Retina (tissue), 1 donor: ENCODE measurements around the gene JAZF1.
A peak's percentile ranks its signal among the peaks of the same experiment; 100 is the strongest.

ENCODE experiments used
- DNase-seq: peaks from one replicate; pipeline ENCODE4 v3.0.0-alpha.2; 2016

JAZF1 gene

DNA sequence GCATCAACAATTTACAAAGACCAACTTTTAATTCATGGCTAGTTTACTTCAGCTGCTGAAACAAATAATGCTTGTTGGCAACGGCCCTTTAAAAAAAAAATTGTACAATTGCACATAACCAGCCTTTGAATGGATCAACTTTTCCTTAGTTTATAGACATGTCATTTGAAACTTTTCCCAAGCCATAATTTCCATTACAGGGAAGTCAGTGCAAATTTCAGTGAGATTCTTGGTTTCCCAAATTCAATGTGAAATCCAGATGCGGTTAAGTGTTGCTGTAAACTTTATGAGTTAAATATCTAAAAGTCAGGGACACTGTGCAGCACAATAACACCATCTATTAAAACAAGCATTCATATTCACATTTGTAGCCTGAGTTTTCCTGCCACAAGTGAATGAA, 182.2 kb downstream of the JAZF1 start:
- DNase-seq = no peak

- DNase-seq = no peak
These were observed 183.3 kb downstream of the JAZF1 start for GRCh38 chr7:27997188-27997707.

DNA sequence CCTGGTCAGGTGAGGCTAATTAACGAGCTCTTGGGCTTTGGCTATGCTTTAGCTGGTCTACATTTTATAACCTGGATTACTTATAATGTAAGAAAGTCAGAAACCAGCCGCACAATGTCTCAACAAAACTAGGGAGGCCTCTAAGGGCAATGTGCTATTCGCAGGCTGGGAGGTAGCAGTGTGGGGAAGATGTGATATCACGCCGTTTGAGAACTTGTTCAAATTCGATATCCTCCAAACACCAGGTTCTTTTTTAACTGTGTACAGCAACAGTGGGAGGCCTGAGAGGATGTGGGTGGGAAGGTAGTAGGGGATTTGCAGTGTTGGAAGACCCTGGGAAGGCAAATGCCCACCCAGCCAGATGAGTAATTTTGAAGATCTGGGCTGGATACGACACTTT, 184.5 kb downstream of the JAZF1 start:
- DNase-seq = no peak

DNA sequence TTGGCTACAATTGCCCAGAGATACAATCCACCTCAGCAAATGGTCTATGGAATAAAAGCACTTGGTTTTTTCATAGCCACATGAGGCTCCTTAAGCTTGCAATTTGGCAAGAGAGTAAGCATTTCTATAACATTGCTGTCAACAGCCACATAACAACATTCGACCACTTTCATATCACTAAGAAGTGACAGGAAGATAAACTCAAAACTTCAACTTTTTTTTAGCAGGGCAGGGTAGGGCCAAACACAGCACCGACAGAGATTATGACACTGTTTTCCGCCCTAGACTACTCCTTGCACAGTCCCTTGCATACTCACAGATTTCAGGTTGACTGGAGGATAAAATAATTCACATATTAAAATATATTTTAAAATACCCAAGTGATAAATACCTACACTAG, 185.4 kb downstream of the JAZF1 start:
- DNase-seq = no peak

GRCh38 chr7:27994639-27995038, 186.0 kb downstream of the JAZF1 start:
- DNase-seq = no peak

GRCh38 chr7:27992755-27993493, 187.7 kb downstream of the JAZF1 start:
- DNase-seq = no peak

DNA sequence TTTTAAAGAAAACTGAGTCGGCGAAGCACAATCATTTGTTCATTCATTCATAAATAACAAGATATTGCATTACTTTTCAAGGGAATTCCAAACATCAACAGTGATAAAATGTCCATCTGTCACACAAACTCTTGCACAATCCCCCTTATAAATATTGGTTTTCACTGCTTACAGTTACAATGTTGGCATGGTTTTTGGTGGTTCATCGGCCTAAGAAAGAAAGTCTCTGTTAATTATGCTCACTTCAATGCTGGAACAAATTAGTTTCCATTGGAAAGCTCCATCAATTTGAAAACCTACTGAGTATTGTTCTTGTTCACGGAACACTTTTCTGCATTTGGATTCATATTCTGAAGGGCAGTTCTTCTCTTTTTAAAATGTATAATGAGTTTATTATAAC, 188.5 kb downstream of the JAZF1 start:
- no peak for DNase-seq

DNA sequence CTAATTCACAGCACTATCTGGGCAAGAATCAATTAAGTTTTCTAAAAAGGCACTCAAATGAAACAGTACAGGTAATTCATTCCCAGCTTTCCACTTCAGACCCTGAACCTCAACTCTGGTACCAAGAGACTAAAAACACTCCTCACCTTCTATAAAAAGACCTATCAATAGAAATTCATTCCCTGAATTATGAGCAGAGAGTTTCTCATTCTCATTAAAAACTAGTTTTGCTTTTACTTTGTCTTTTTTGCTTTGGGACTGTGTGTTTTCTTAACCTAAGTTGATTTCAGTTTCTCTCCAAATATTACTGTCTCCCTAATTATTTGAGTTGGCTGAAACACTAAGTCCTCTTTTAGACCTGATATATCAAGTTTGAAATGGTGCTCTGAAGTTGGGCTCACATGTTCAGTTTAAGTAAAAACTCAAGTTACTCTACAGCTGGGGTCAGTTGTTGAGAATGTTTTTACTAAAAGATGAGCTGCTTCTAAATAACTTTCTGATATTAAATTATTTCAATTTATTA, 189.5 kb downstream of the JAZF1 start:
- no peak for DNase-seq

DNA sequence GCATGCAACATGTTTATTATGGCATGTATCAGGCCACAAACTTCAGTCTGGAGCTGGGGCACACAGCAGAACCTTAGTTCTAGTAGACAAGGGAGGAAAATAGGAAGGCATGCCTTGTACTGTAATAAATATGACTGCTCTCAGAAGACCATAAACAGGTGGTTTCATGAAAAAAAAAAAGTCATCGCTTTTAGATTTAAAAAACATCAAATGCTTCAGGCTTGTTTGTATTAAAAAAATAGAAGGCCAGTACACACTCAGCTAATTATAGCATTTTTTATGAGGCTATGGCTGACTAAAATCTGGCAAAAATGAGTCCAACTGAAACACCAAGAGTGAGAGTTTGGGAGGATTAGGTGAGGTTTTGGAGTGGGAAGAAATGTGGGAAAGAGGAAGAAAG, 204.1 kb downstream of the JAZF1 start:
- no peak for DNase-seq

DNA sequence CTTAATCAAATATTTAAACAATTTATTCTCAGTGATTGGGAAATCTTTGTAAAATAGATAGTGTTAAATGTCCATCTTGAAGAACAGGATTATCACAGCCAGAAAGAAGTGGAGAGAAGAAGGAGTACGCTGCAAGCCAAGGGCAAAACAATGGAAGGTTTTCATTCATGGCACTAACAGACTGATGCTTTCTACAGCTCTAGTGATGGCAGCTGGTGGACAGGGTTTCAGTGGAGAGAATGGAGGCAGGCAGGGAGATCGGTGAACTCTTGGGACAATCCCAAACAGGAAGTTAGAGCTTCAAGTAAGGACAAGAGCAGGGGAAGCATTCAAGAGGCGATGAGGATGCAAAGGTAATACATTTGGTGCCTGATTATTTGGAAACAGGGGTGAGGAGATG, 207.0 kb downstream of the JAZF1 start:
- no peak for DNase-seq

- no peak for DNase-seq
These were observed 208.3 kb downstream of the JAZF1 start for GRCh38 chr7:27972276-27972675.

- DNase-seq = no peak
These were observed 209.3 kb downstream of the JAZF1 start for GRCh38 chr7:27971171-27971812.

GRCh38 chr7:27970350-27970749, 210.2 kb downstream of the JAZF1 start:
- DNase-seq = no peak

DNA sequence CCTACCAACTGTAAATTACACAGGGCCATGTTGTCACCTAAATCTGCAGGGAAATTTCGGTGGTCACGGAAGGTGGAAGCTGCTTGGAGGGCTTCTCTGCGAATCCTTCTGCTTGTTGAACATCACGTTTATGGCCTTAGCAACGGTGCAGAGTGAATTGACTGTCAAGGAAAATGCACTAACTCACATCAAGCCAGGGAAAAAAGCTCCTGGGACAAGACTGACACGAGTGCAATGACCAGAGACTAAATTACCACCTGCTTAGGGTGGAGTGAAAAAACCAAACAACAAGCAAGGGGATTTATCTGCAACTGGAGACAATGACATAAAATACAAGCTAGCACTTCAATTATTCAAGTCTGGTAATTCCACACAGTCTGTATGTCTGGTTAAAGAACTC, 211.2 kb downstream of the JAZF1 start:
- DNase-seq = peak; percentile 48

DNA sequence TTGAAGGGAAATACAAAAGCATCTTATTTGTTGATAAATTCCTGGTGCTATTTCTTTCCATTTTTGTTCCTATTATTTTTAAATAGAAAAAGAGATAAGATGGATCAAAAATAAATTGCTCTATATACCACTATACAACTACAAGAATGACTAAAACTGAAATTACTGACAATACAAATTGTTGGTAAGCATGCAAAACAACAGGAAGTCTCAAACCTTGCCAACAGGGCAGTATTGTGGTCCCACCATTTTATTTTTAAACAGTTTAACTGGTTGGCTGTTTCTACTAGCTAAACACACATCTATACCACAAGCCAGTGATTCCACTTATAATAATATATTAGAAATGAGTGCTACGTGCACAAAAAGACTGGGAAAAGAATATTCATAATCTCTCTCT, 213.0 kb downstream of the JAZF1 start:
- no peak for DNase-seq

DNA sequence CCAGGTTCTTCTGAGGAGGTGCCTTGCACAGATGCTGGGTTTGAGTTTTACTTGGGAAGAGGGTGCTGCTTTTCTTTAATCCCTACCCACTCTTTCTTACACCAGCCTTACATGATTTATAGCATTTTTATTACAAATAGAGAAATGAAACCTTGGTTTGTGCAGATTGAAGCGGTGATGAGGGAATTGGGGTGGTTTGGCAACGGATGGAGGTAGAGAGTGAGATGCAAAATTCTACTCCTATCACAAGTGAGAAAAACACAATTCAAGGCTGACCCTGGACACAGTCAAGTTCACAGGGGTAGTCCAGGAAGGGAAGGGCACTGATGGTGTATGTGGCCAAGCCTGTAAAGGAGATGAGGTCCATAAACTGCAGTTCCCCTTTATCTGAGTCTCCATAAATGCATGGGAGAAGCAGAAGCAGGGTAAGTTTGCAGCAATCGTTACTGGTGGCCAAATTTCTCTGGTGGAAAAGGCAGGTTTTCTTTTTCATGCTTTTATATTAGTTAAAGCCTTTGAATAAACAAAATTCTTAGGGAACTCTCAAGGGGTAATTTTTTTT, 214.3 kb downstream of the JAZF1 start:
- no peak for DNase-seq

DNA sequence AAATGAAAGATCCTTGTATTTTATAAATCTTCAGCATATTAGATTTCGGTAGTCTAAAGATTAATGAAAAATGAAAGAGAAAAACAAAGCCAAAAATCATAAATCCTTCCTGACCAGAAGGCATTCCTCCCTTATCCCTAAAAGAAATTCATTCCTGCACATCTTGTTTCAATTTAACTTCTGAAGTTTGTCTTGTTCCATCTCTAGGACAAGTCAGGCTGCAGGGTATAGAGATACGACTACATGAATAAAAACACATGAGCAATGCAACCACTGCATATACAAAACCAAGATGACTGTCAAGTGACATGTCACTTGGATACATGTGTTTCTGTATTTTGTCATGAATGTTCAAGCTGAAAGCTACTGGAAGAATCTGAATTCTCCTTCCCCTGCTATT, 214.9 kb downstream of the JAZF1 start:
- no peak for DNase-seq

GRCh38 chr7:27964820-27965219, 215.8 kb downstream of the JAZF1 start:
- no peak for DNase-seq

DNA sequence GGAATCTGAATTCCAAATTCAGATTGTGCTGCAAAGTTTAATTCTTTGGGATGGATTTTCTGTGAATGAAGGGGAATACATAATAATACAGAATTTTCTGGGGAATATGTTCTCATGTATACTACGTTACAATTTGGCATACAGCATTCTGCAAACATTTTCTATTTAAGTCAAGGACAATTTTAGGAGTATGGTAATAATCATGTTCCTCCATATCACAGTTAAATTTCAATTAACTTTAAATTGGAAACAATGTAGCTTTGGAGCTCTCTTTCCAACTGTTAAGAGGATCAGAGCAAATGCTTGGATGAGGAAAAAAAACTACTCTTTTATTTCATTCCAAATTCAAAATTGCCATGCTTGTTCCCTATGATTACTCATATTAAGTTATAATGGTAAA, 217.5 kb downstream of the JAZF1 start:
- no peak for DNase-seq

GRCh38 chr7:27962273-27962672, 218.3 kb downstream of the JAZF1 start:
- DNase-seq = no peak

DNA sequence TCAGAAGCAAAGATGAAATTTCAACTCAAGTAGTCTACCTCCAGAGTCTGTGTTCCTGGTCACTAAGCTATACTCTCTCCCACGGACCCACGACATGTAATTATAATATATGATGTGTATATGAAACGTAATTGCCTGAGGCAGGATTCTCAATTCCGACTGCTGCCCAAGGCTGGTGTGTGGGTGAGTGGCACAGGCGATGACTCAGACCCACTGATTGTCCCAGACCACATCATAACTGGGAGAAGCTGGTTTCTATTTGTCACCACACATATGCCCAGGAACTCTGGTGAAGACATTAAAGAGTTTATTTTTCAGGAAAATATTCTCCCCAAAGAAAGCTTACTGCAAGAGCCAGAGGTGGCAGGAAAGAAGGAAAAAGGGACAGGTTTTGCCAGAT, 219.3 kb downstream of the JAZF1 start:
- no peak for DNase-seq

- DNase-seq = no peak
These were observed 220.2 kb downstream of the JAZF1 start for GRCh38 chr7:27960415-27960814.

DNA sequence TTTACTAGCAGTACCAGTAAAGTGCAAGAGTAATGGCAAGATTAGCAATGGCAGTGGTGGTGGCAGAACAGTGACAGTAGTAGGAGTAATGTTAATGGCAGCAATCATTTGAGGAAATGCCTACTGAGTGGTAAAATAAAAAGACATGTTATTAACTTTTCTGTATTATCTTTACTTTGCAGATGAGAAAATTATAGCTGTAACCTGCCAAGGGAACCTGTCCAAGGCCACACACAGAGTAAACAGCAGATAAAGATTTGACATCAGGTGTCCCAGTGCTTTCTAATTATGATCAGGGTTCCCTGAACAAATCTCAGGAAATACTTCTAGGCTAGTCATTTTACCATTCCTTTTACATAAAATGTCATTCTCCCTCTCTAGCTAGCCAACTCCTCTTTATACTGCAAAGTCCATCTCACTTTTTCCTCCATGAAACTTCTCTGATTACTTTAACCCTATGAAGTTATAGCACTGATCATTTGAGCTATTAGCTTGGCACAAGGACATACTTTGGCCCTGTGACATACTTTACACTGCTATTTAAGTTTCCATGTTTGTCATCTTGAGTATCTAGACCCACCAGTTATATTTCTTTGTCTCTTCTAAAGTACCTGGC, 221.6 kb downstream of the JAZF1 start:
- DNase-seq = no peak

DNA sequence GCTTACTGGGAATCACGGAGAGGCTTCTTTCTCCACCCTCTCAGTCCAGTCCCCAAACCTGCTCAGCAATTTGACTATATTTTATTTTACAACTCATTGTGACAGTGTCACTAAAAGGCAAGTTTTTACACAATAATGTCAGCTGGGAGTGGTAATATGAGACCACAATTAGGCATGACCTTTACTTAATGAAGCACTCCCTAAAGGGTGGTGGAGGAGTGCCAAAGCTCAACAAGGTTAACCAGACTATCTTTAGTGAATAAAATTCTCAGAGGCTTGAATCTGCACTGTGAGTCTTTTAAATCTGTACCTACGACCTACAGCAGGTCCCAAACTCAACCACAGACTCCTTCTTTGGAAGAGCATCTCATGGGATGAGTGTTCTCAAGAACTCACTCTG, 225.0 kb downstream of the JAZF1 start:
- DNase-seq = no peak
